RPMI7951 (cell line): ENCODE measurements around the gene SRGAP2C. TPM values are rescaled to one million over a fixed set of nuclear protein-coding genes. Genes with fewer than 3 reads are reported as not detected.
A peak's percentile ranks its signal among the peaks of the same experiment; 100 is the strongest.
"Not testable (repeated sequence)": the region's sequence is repeated elsewhere in the genome, so short reads cannot be mapped to it uniquely, and the experiment has no call there.

ENCODE experiments used
- DNase-seq: peaks from one replicate; pipeline ENCODE4 v3.0.0-alpha.2; 2012; ENCODE audit warnings: low read depth
- total RNA-seq: library from RNA; depleted of rRNA; stranded (reverse); fragments of >200 nt; shearing (Covaris generic); gene quantifications from 2 replicates; pipeline ENCODE4 v1.2.3, GENCODE V29; 2014

SRGAP2C gene
- total RNA-seq, 1 experiment from 2014 or later: 38.7 TPM

DNA sequence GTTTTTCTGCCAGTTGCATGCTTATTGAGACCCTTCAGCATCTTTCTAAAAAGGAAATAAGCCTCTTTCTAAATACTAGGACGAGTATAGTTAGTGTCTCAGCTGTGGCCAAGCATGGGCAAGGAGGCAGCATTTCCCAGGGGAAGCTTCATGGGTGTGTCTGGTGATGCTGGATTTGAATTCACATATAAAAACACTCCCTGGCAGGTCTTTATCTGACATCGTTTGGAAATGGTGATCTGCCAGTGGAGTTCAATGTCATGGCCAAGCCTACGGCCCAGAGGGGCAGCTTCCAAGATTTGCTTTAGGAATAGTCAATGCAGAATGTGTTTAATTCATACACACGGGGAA, 94.7 kb downstream of the SRGAP2C start:
- not testable (repeated sequence) for DNase-seq

DNA sequence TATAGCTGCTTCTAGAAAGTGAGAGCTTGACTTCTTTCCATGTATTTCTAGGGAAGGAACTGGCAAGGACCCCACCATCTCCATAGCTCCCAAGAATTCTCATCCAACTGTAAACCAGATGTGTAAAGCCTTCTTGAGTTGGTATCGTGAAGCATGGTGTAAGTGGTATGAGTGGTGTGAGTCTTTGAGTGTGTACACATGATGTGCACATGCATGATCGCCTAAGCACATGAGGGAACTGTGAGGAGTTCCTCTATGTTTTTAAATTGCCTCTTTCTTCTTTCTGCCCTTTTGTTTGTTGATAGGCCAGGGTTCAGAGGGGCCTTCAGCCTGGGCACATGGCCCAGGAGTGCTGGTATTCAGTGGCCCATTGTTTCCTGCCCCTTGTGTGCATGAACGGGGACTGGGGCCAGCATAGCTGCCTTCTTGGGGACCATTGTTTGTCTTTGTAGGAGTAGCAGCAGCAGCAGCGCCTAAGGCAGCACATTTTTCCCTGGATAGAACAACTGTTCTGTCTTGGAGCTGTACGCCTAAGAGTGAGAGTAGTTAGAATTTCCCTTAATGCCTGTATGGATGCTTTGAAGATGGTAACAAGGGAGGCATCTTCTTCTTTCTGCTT, 96.0 kb downstream of the SRGAP2C start:
- DNase-seq: not testable (repeated sequence)

DNA sequence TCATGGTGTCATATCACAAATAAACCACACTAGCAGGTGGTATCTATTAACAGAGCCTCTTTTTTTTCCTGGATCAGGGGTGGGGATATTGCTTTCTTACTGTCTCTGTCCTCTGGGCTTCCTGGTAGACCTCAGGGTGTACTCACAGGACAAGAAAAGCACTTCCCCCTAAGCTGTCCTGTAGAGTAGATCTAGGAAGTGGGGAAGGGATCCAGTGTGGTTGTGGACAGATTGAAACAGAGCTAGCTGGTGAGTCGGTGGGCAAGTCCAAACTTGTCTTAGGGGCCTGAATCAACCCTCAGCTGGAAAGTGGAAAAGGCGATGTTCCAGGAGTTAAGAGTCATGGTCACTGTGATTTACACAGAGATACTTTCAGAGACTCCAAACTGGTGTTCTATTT, 96.7 kb downstream of the SRGAP2C start:
- DNase-seq: not testable (repeated sequence)

- peak; percentile 6 for DNase-seq
Observed at GRCh38 chr1:121283587-121284180, 98.9 kb downstream of the SRGAP2C start.

DNA sequence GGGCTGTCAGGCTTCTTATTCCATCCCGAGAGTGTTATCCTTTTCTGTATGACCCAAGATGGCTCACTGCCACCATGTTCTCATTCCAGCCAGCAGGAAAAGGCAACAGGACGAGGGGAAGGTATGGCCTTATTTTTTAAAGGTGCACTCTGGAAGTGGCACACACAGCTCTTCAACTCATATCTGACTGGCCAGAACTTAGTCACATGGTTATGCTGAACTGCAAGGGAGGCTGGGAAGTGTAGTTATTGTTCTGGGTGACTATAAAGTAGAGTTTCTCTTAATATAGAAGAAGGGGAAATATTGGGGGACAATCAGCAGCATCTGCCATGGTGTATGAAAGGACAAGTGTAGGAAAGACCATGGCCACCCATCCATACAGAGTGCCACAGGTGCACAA, 107.8 kb downstream of the SRGAP2C start:
- not testable (repeated sequence) for DNase-seq

DNA sequence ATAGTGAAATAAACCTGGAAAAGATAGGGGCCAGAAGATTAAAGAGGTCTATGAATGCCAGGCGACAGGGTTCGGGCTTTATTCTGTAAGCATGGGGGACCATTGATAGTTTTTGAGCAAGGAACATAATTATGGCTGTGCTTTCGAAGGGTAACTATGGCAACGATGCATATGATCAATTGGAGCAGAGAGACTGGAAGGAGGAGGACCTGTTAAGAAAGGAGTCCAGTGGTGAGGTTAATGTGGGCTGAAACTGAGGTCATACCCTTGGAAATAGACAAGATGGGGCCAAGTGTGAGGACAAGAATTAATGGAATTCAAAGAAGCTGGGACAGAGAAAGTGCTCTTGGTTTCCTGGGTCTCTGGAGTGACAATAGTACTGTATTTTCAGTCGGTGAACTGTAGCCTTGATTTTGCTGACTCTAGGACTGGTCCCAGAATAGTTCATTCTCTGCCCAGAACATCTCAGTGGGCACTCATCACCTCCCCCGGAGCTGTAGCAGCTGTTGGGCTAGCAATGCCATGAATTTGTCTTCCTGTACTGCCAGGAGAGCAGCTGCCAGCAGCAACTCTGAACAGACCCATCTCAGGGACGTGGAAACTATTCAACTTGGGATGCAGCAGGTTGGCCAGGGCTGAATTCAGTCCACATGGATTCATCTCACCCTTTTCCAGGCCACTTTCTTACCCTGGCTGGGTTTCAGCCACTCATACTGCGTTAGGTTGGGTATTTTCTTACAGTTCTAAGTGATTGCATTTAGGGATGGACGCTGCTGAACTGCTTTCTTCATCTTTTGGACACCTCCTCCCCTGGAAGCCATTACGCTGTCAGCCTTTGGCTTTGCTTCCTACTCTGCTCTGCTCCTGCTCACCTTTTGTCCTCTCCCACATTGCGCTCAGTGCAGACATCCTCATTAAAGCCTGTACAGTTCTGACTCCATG, 108.8 kb downstream of the SRGAP2C start:
- not testable (repeated sequence) for DNase-seq

GRCh38 chr1:121294205-121294570, 109.4 kb downstream of the SRGAP2C start:
- not testable (repeated sequence) for DNase-seq

DNA sequence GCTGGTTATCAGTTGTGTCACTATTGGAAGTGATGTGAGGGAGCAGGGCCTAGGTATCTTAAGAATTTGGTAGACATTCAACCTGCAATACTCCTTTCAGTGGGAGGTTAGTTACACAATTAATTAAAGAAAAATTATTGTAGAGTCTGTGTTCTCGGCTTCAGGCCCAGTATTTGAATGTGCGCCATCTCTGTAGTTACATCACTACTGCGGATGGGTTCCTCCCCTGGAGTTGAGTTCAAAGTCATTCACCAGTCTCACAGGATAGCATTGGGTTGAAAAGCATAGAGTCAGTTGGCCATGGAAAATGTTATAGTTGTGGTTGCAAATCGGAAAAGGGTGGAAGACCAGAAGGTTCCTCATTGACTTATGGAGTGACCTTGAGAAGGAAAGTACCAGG, 111.8 kb downstream of the SRGAP2C start:
- not testable (repeated sequence) for DNase-seq

- DNase-seq: not testable (repeated sequence)
Observed at GRCh38 chr1:121298529-121298928, 113.8 kb downstream of the SRGAP2C start.

DNA sequence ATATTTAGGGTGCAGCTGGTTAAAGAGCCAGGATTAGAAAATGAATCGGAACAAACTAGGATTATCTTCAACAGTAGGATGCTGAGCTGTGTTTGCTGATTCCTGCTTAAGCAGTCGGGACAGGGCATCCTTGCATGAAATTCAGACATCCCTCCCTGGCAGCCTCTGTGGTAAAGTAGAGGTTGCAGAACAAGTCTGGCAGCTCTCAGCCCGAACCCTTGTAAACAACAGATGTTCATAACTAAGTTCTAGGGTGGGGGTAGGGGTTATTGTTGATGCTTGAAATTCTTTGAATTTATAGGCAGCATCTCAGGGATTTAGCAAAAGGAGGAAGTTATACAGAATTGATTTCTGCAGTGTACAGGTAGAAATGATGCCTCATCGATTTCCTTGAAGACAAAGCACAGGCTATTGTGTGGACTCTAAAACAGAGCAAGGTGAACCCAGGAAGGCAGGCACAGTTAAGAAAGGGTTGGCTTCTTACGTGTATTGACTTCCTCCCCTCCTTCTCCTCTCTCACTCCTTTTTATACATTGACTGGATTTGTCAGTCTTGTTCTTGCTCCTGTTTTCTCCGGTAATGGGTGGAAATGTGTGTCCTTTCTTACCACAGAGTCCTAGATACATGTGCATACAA, 114.9 kb downstream of the SRGAP2C start:
- DNase-seq: not testable (repeated sequence)

GRCh38 chr1:121301876-121302275, 117.1 kb downstream of the SRGAP2C start:
- DNase-seq: not testable (repeated sequence)

DNA sequence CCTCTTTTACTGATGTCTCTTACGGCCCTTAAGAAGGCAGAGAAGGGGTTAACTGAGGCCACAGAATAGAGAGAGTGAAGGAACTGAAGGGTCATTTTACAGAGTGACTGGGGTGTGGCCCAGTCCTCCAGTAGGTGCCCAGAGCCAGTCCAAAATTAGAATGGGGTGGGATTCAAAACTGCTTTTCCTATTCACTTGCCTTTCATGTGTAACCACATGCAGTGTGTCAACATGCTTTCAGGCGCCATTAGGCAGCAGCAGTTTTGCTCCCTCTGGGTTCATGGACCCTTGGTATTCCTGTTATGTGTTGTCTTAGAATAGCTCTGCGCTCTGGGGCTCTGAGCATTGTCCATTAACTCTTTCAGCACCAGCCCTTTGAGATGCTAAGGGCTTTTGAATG, 123.0 kb downstream of the SRGAP2C start:
- not testable (repeated sequence) for DNase-seq

GRCh38 chr1:121315509-121315908, 130.7 kb downstream of the SRGAP2C start:
- DNase-seq: not testable (repeated sequence)

GRCh38 chr1:121316081-121316480, 131.3 kb downstream of the SRGAP2C start:
- not testable (repeated sequence) for DNase-seq

- not testable (repeated sequence) for DNase-seq
Observed at GRCh38 chr1:121317491-121318468, 133.0 kb downstream of the SRGAP2C start.

GRCh38 chr1:121318687-121319086, 133.9 kb downstream of the SRGAP2C start:
- DNase-seq: not testable (repeated sequence)

GRCh38 chr1:121321660-121322059, 136.9 kb downstream of the SRGAP2C start:
- not testable (repeated sequence) for DNase-seq

- DNase-seq: not testable (repeated sequence)
Observed at GRCh38 chr1:121324726-121325125, 140.0 kb downstream of the SRGAP2C start.

DNA sequence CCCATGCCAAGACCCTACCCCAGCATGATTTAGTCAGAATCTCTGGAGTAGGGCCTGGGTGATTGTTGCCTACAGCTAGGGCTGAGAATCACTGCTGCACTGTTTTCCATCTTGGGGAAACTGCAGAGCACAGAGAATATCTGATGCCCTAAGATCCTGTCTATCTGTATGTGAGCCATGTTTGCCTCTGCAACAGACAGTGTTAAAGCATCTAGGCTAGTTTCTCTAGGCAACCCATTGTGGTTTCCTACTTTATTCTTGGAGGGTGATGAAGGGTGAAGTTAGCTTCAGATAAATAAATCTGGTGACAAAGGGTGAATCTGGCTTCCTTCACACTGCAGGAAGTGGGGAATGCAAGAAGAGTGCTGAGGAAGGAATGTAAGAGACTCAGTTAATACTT, 147.4 kb downstream of the SRGAP2C start:
- not testable (repeated sequence) for DNase-seq
